ENCODE results near the gene NIPSNAP2.

DNA sequence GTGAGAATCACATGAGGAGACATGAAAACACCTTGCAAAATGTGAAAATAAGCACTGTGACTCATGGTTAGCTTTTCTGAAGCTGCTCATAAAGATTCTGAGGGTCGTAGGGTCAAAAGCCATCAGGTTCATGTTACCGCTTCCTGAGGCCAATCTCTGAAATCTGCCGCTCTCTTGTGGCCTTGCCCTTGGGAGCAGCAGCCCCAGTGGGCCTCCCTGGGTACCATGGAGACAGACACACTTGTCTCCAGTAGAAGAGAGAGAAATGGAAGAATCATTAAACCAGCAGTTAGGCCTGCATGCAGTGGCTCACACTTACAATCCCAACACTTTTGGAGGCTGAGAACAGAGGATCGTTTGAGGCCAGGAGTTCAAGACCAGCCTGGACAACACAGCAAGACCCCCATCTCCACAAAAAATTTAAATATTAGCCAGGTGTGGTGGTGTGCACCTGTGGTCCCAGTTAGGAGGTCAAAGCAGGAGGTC is 42.8 kb downstream of the NIPSNAP2 start:
- TF ChIP-seq CTCF (IDR thresholded peaks at IDR 0.05) (no peak), POLR2A (IDR thresholded peaks at IDR 0.05) (no peak), EP300 (IDR thresholded peaks at IDR 0.05) (no peak)

Measured in tibial nerve (tissue), 4 donors.